HUES6 (cell line): ENCODE results near the gene JMJD8.

Source experiments
- H3K27ac ChIP-seq: 2 replicates; pipeline ENCODE4 v1.7.0; 2013; ENCODE audit warnings: low read depth, mild to moderate bottlenecking, low read length, inconsistent platforms
- H3K27me3 ChIP-seq: 2 replicates; pipeline ENCODE4 v1.6.1; 2013; ENCODE audit warnings: low read length; ENCODE audit not compliant: control insufficient read depth, insufficient read depth
- H3K36me3 ChIP-seq: 2 replicates; pipeline ENCODE4 v1.6.1; 2013; ENCODE audit warnings: low read length; ENCODE audit not compliant: control insufficient read depth, insufficient read depth
- H3K4me1 ChIP-seq: 2 replicates; pipeline ENCODE4 v1.6.1; 2013; ENCODE audit warnings: low read length; ENCODE audit not compliant: control insufficient read depth, insufficient read depth
- H3K4me3 ChIP-seq: 2 replicates; pipeline ENCODE4 v1.5.1; 2013; ENCODE audit warnings: low read depth, low read length
- H3K9ac ChIP-seq: one replicate; pipeline ENCODE4 v1.6.1; 2013; ENCODE audit warnings: mild to moderate bottlenecking, low read length
- H3K9me3 ChIP-seq: 2 replicates; pipeline ENCODE4 v1.6.1; 2013; ENCODE audit warnings: low read depth, low read length; ENCODE audit not compliant: control insufficient read depth, insufficient read depth

JMJD8 gene

DNA sequence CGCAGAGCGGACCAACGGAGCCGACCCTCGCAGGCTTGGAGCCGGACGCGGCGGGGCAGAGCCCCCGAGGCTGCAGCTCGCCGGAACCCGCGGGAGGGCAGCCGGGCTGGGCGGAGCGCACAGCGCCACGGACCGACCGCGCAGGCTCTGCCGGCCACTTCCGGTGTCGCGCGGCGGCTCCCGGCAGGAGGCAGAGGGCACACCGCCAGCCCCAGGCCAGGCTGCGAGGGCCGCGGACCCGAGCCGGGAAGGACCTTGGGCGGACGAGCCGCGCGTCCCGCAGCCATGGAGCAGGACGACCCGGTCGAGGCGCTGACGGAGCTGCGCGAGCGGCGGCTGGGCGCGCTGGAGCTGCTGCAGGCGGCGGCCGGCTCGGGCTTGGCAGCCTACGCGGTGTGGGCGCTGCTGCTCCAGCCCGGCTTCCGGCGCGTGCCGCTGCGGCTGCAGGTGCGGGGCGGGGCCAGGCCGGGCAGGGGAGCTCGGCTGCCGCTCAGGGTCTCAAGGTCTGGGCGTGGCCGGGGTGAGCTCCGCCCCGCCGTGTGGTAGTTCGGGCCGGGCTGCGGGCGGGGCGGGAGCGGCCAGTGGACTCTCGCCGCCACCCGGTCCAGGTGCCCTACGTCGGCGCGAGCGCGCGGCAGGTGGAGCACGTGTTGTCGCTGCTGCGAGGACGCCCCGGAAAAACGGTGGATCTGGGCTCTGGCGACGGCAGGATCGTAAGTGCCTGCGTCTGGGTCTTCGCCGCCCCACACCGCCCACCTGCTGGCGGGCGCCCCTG, 37.0 kb upstream of the JMJD8 start, which contains the start of gene ANTKMT:
ANTKMT (plus strand) TSS at position 157 of the 775 bp plus-strand sequence; CDS start at position 286, 129 bp downstream.
- Histone ChIP-seq H3K4me3 (peak within 1 kb of the TSS; percentile 92), H3K9me3 (no peaks in the 10 kb centered on the region), H3K9ac (peak within 1 kb of the TSS; percentile 87), H3K27me3 (peaks cover 18% of the 10 kb centered on the region), H3K27ac (peak within 1 kb of the TSS; percentile 89; the same call in 1 of the 2 replicates), H3K36me3 (peaks cover 6% of the 10 kb centered on the region), H3K4me1 (peaks cover 18% of the 10 kb centered on the region)

GRCh38 chr16:720447-720989, 36.4 kb upstream of the JMJD8 start:
- H3K27me3 ChIP-seq: peaks cover 18% of the 10 kb centered on the region
- peaks cover 6% of the 10 kb centered on the region for H3K36me3 ChIP-seq
- H3K4me1 ChIP-seq: peaks cover 24% of the 10 kb centered on the region
- no peaks in the 10 kb centered on the region for H3K9me3 ChIP-seq
- H3K9ac ChIP-seq: peak overlapping the region; percentile 87
- H3K27ac ChIP-seq: peak overlapping the region; percentile 89; the same call in 1 of the 2 replicates
- peak overlapping the region; percentile 92 for H3K4me3 ChIP-seq

DNA sequence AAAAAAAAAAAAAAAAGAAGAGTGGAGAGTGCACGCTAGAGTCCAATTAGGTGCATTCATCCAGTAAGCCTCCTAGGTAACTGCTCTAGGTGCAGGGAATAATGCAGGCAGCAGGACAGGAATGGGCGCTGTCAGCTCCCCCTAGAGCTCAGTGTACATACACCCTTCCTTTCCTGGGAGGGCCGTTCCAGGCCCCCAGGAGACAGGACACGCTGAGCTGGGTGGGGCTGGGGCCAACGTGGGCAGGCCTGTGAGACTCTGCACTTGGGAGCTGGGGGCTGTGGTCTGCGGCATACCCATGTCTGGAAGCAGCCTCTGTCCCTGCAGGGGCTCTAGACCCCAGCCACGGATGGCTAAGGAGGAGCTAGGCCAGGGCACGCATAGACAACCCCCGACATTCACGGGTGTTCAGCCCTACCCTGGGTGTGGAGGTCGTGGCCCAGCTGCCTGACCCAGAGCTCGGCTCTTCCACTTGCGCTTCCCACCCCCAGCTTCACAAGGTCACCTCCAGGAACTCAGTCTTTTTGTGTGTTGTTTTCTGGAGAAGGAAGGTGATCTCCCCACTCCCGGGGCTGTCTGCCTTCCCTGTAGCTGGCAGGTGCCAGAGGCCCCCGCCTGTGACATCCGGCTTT, 35.8 kb upstream of the JMJD8 start:
- Histone ChIP-seq H3K27ac (no peak overlapping the region), H3K36me3 (peaks cover 6% of the 10 kb centered on the region), H3K4me1 (peaks cover 24% of the 10 kb centered on the region), H3K9ac (peak overlapping the region; percentile 87), H3K9me3 (no peaks in the 10 kb centered on the region), H3K27me3 (peaks cover 20% of the 10 kb centered on the region), H3K4me3 (peak overlapping the region; percentile 92)

DNA sequence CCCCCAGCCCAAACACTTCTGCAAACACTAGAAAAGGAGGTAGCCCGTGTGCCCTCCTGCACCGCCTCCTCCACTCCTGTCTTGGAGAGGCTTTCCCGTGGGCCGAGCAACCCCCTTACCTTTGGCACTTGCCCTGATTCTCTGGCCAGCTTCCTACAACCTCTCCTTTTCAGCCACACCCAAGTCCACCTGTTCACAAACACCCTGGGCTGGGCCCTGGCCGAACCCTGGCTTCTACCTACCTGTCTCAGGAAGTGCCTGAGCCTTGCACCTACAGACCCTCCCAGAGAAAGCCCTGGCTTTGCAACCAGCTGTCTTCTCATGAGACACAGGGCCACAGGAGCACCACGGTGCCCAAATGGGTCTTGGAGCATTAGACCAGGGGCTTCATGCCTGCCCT, 34.8 kb upstream of the JMJD8 start:
- Histone ChIP-seq H3K4me3 (no peak overlapping the region), H3K27ac (no peak overlapping the region), H3K9me3 (no peaks in the 10 kb centered on the region), H3K9ac (no peak overlapping the region), H3K27me3 (peaks cover 20% of the 10 kb centered on the region), H3K4me1 (peaks cover 30% of the 10 kb centered on the region), H3K36me3 (peaks cover 6% of the 10 kb centered on the region)

- Histone ChIP-seq H3K4me1 (peaks cover 30% of the 10 kb centered on the region), H3K4me3 (no peak overlapping the region), H3K36me3 (peaks cover 6% of the 10 kb centered on the region), H3K27me3 (peaks cover 22% of the 10 kb centered on the region), H3K9ac (no peak overlapping the region), H3K9me3 (no peaks in the 10 kb centered on the region), H3K27ac (no peak overlapping the region)
Observed at GRCh38 chr16:718389-718788, 34.3 kb upstream of the JMJD8 start.

GRCh38 chr16:717450-718245, 33.5 kb upstream of the JMJD8 start:
- no peaks in the 10 kb centered on the region for H3K9me3 ChIP-seq
- no peak overlapping the region for H3K9ac ChIP-seq
- H3K4me3 ChIP-seq: no peak overlapping the region
- H3K27ac ChIP-seq: no peak overlapping the region
- H3K27me3 ChIP-seq: peaks cover 22% of the 10 kb centered on the region
- H3K36me3 ChIP-seq: peaks cover 2% of the 10 kb centered on the region
- H3K4me1 ChIP-seq: peaks cover 30% of the 10 kb centered on the region

GRCh38 chr16:716768-717325, 32.7 kb upstream of the JMJD8 start:
- peaks cover 22% of the 10 kb centered on the region for H3K27me3 ChIP-seq
- H3K27ac ChIP-seq: no peak overlapping the region
- H3K9ac ChIP-seq: no peak overlapping the region
- peaks cover 30% of the 10 kb centered on the region for H3K4me1 ChIP-seq
- 0 out of 2 replicates have a peak overlapping the region, but pooled peaks have one; percentile 68 for H3K4me3 ChIP-seq
- H3K36me3 ChIP-seq: no peaks in the 10 kb centered on the region
- no peaks in the 10 kb centered on the region for H3K9me3 ChIP-seq

DNA sequence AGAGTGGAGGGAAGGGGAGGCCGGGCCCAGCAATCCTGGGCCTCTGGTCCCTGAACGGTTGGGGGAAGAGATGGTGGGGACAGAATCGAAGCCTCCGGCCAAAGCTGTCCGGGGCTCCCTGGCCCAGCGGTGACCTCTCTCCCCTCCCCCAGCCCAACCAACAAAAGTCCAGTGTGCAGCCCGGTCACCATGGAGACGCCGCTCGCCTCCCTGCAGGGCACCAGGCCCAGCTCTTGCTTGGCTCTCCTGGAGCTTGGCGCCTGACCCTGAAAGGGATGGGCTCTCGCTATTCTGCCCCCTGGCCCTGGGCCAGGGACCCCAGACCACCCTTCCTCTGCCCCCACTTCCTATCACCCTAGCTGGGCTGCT, 32.0 kb upstream of the JMJD8 start:
- Histone ChIP-seq H3K9ac (peak overlapping the region; percentile 41), H3K4me1 (peaks cover 30% of the 10 kb centered on the region), H3K9me3 (no peaks in the 10 kb centered on the region), H3K27ac (no peak overlapping the region), H3K4me3 (peak overlapping the region; percentile 68), H3K36me3 (no peaks in the 10 kb centered on the region), H3K27me3 (peaks cover 22% of the 10 kb centered on the region)

DNA sequence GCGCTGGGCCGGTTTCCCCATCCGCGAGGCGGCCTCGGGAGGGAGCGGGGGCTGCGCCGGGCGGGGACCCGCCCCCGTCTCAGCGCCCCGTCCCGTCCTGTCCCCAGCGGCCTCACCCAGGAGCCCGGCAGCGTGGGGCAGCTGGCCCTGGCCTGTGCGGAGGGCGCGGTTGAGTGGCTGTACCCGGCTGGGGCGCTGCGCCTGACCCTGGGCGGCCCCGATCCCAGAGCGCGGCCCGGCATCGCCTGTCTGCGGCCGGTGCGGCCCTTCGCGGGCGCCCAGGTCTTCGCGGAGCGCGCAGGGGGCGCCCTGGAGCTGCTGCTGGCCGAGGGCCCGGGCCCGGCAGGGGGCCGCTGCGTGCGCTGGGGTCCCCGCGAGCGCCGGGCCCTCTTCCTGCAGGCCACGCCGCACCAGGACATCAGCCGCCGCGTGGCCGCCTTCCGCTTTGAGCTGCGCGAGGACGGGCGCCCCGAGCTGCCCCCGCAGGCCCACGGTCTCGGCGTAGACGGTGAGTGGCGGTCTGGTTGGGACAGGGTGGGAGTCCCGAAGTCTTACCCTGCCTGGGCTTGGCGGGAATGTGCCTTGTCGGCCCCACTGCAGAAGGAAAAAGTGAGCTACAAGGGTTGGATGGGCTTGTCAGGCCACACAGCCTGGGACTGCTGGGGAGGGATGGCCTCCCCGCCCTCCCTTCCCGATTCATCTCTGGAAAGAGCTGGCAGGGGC, 31.5 kb upstream of the JMJD8 start:
- Histone ChIP-seq H3K27ac (no peak overlapping the region), H3K36me3 (no peaks in the 10 kb centered on the region), H3K9me3 (no peaks in the 10 kb centered on the region), H3K4me1 (peaks cover 30% of the 10 kb centered on the region), H3K9ac (peak overlapping the region; percentile 41), H3K27me3 (peaks cover 27% of the 10 kb centered on the region), H3K4me3 (peak overlapping the region; percentile 68)
